DOHH2 (cell line): ENCODE results near the gene GPC6.

Experiments
- CTCF ChIP-seq: fragments of 200-600 bp; sonication (generic); IDR thresholded peaks from one replicate; pipeline ENCODE4 v1.5.1; 2014; ENCODE audit warnings: antibody characterized with exemption, mild to moderate bottlenecking, low read depth, low read length; ENCODE audit not compliant: poor library complexity, severe bottlenecking
- EZH2phosphoT487 ChIP-seq: fragments of 200-600 bp; sonication (generic); IDR thresholded peaks from 2 replicates; pipeline ENCODE4 v1.6.1; 2017; ENCODE audit warnings: borderline replicate concordance, mild to moderate bottlenecking, antibody characterized with exemption, low read length, moderate library complexity, mixed read lengths

- no peak for TF ChIP-seq CTCF
- TF ChIP-seq EZH2phosphoT487, result no peak
These were observed 1087.3 kb downstream of the GPC6 start for GRCh38 chr13:94313926-94314325.
